HG03280 (cell line): Measurements from ENCODE around the gene RAB31.
A peak's percentile ranks its signal among the peaks of the same experiment; 100 is the strongest.
"Not testable (repeated sequence)": the region's sequence is repeated elsewhere in the genome, so short reads cannot be mapped to it uniquely, and the experiment has no call there.

Source experiments
- ATAC-seq: cut with Tn5 transposase; IDR thresholded peaks from one replicate; pipeline ENCODE4 v1.9.1; 2021; ENCODE audit warnings: mild to moderate bottlenecking, moderate library complexity; ENCODE audit not compliant: unreplicated experiment

Gene RAB31

GRCh38 chr18:9756271-9756932 is 48.3 kb downstream of the RAB31 start:
- no peak for ATAC-seq

- no peak for ATAC-seq
These were observed 48.9 kb downstream of the RAB31 start for GRCh38 chr18:9756933-9757470.

- ATAC-seq: no peak
These were observed 49.9 kb downstream of the RAB31 start for GRCh38 chr18:9757827-9758621.

- no peak for ATAC-seq
These were observed 50.5 kb downstream of the RAB31 start for GRCh38 chr18:9758624-9759075.

- no peak for ATAC-seq
These were observed 52.5 kb downstream of the RAB31 start for GRCh38 chr18:9760641-9761040.

- ATAC-seq: no peak
These were observed 54.4 kb downstream of the RAB31 start for GRCh38 chr18:9762526-9762925.

GRCh38 chr18:9763157-9763556 is 55.1 kb downstream of the RAB31 start:
- ATAC-seq: no peak

GRCh38 chr18:9764011-9764481 is 55.9 kb downstream of the RAB31 start:
- ATAC-seq: no peak

GRCh38 chr18:9765501-9765900 is 57.4 kb downstream of the RAB31 start:
- no peak for ATAC-seq

GRCh38 chr18:9766076-9766481 is 58.0 kb downstream of the RAB31 start:
- ATAC-seq: no peak

GRCh38 chr18:9766740-9767139 is 58.6 kb downstream of the RAB31 start:
- no peak for ATAC-seq

GRCh38 chr18:9768071-9768691 is 60.1 kb downstream of the RAB31 start:
- not testable (repeated sequence) for ATAC-seq

- not testable (repeated sequence) for ATAC-seq
These were observed 62.0 kb downstream of the RAB31 start for GRCh38 chr18:9770111-9770510.

GRCh38 chr18:9771261-9771976 is 63.3 kb downstream of the RAB31 start:
- peak; percentile 62 for ATAC-seq

- ATAC-seq: no peak
These were observed 64.0 kb downstream of the RAB31 start for GRCh38 chr18:9771977-9772660.

GRCh38 chr18:9772847-9773677 is 65.0 kb downstream of the RAB31 start:
- no peak for ATAC-seq

- no peak for ATAC-seq
These were observed 66.0 kb downstream of the RAB31 start for GRCh38 chr18:9774150-9774549.

GRCh38 chr18:9775178-9775577 is 67.1 kb downstream of the RAB31 start:
- ATAC-seq: no peak

- ATAC-seq: no peak
These were observed 71.5 kb downstream of the RAB31 start for GRCh38 chr18:9779630-9780029.
